ENCODE measurements around the gene ZNF423.

The ZNF423 gene

DNA sequence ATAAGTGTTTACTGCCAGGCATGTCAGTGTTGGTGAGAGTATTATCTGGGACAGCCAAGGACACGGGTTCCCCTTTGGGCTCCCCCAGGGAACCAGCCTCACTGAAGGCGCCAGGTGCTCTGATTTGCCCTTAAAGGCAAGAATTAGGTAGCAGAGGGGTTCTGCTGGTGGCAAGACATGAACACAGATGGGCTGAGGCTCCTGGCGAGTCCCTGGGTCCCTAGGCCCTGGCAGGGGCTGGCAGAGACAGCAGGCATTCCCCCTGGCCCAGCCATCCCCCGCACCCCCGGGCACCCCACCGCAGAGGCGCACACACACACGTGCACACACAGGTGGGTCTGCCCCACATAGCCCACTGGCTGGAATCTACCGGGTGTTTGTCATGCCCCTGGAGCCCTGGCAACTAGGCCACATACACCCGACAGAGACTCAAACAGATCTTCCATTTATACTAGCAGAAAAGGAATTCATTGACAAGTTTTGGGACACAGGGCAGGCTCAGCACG lies 329.0 kb downstream of the ZNF423 start:
- no peak overlapping the region for H3K9ac ChIP-seq (ENCODE audit: low read length)
- H3K36me3 ChIP-seq (ENCODE audit: control insufficient read depth, insufficient read depth, low read length, severe bottlenecking), result peaks cover 12% of the 10 kb centered on the region
- no peaks in the 10 kb centered on the region for H3K27me3 ChIP-seq (replicated peaks; ENCODE audit: control insufficient read depth, insufficient read depth, low read length)
- H3K9me3 ChIP-seq (ENCODE audit: control insufficient read depth, low read length), result no peaks in the 10 kb centered on the region
- DNase-seq (ENCODE audit: low read depth), result no peak
- H3K4me1 ChIP-seq (ENCODE audit: control insufficient read depth, insufficient read depth, low read length), result peaks cover 3% of the 10 kb centered on the region
- no peak overlapping the region for H3K4me3 ChIP-seq (ENCODE audit: low read length)

- Histone ChIP-seq H3K9me3 (ENCODE audit: control insufficient read depth, low read length) (no peaks in the 10 kb centered on the region), H3K36me3 (ENCODE audit: control insufficient read depth, insufficient read depth, low read length, severe bottlenecking) (peaks cover 12% of the 10 kb centered on the region), H3K4me1 (ENCODE audit: control insufficient read depth, insufficient read depth, low read length) (peaks cover 3% of the 10 kb centered on the region), H3K27me3 (replicated peaks; ENCODE audit: control insufficient read depth, insufficient read depth, low read length) (no peaks in the 10 kb centered on the region), H3K4me3 (ENCODE audit: low read length) (no peak overlapping the region), H3K9ac (ENCODE audit: low read length) (no peak overlapping the region)
- no peak for DNase-seq (ENCODE audit: low read depth)
Measured at GRCh38 chr16:49524947-49525315, 331.0 kb downstream of the ZNF423 start.

- no peaks in the 10 kb centered on the region for H3K9me3 ChIP-seq (ENCODE audit: control insufficient read depth, low read length)
- peaks cover 3% of the 10 kb centered on the region for H3K4me1 ChIP-seq (ENCODE audit: control insufficient read depth, insufficient read depth, low read length)
- H3K27me3 ChIP-seq (replicated peaks; ENCODE audit: control insufficient read depth, insufficient read depth, low read length), result no peaks in the 10 kb centered on the region
- DNase-seq (ENCODE audit: low read depth), result no peak
- H3K4me3 ChIP-seq (ENCODE audit: low read length), result no peak overlapping the region
- H3K36me3 ChIP-seq (ENCODE audit: control insufficient read depth, insufficient read depth, low read length, severe bottlenecking), result peaks cover 12% of the 10 kb centered on the region
- H3K9ac ChIP-seq (ENCODE audit: low read length), result no peak overlapping the region
Measured at GRCh38 chr16:49524216-49524946, 331.5 kb downstream of the ZNF423 start.

GRCh38 chr16:49523435-49524159 lies 332.3 kb downstream of the ZNF423 start:
- H3K27me3 ChIP-seq (replicated peaks; ENCODE audit: control insufficient read depth, insufficient read depth, low read length), result no peaks in the 10 kb centered on the region
- no peak overlapping the region for H3K4me3 ChIP-seq (ENCODE audit: low read length)
- peaks cover 12% of the 10 kb centered on the region for H3K36me3 ChIP-seq (ENCODE audit: control insufficient read depth, insufficient read depth, low read length, severe bottlenecking)
- no peak overlapping the region for H3K9ac ChIP-seq (ENCODE audit: low read length)
- peaks cover 3% of the 10 kb centered on the region for H3K4me1 ChIP-seq (ENCODE audit: control insufficient read depth, insufficient read depth, low read length)
- DNase-seq (ENCODE audit: low read depth), result no peak
- H3K9me3 ChIP-seq (ENCODE audit: control insufficient read depth, low read length), result no peaks in the 10 kb centered on the region

- no peaks in the 10 kb centered on the region for H3K27me3 ChIP-seq (replicated peaks; ENCODE audit: control insufficient read depth, insufficient read depth, low read length)
- no peak for DNase-seq (ENCODE audit: low read depth)
- H3K4me1 ChIP-seq (ENCODE audit: control insufficient read depth, insufficient read depth, low read length), result no peaks in the 10 kb centered on the region
- no peak overlapping the region for H3K4me3 ChIP-seq (ENCODE audit: low read length)
- H3K36me3 ChIP-seq (ENCODE audit: control insufficient read depth, insufficient read depth, low read length, severe bottlenecking), result peaks cover 12% of the 10 kb centered on the region
- no peaks in the 10 kb centered on the region for H3K9me3 ChIP-seq (ENCODE audit: control insufficient read depth, low read length)
- H3K9ac ChIP-seq (ENCODE audit: low read length), result no peak overlapping the region
Measured at GRCh38 chr16:49521734-49522325, 334.1 kb downstream of the ZNF423 start.

GRCh38 chr16:49520492-49521038 lies 335.3 kb downstream of the ZNF423 start:
- no peak for DNase-seq (ENCODE audit: low read depth)

GRCh38 chr16:49519741-49520140 lies 336.2 kb downstream of the ZNF423 start:
- no peak for DNase-seq (ENCODE audit: low read depth)
- H3K36me3 ChIP-seq (ENCODE audit: control insufficient read depth, insufficient read depth, low read length, severe bottlenecking), result peaks cover 12% of the 10 kb centered on the region

More at GRCh38 chr16:49520492-49521038, 335.3 kb downstream of the ZNF423 start:
- Histone ChIP-seq H3K27me3 (replicated peaks; ENCODE audit: control insufficient read depth, insufficient read depth, low read length) (no peaks in the 10 kb centered on the region), H3K4me3 (ENCODE audit: low read length) (no peak overlapping the region), H3K9me3 (ENCODE audit: control insufficient read depth, low read length) (no peaks in the 10 kb centered on the region), H3K36me3 (ENCODE audit: control insufficient read depth, insufficient read depth, low read length, severe bottlenecking) (peaks cover 12% of the 10 kb centered on the region), H3K9ac (ENCODE audit: low read length) (no peak overlapping the region), H3K4me1 (ENCODE audit: control insufficient read depth, insufficient read depth, low read length) (no peaks in the 10 kb centered on the region)

GRCh38 chr16:49519008-49519656 lies 336.8 kb downstream of the ZNF423 start:
- H3K36me3 ChIP-seq (ENCODE audit: control insufficient read depth, insufficient read depth, low read length, severe bottlenecking), result peaks cover 12% of the 10 kb centered on the region

More at GRCh38 chr16:49519741-49520140, 336.2 kb downstream of the ZNF423 start:
- Histone ChIP-seq H3K27me3 (replicated peaks; ENCODE audit: control insufficient read depth, insufficient read depth, low read length) (no peaks in the 10 kb centered on the region), H3K4me1 (ENCODE audit: control insufficient read depth, insufficient read depth, low read length) (no peaks in the 10 kb centered on the region), H3K4me3 (ENCODE audit: low read length) (no peak overlapping the region), H3K9me3 (ENCODE audit: control insufficient read depth, low read length) (no peaks in the 10 kb centered on the region), H3K9ac (ENCODE audit: low read length) (no peak overlapping the region)

DNA sequence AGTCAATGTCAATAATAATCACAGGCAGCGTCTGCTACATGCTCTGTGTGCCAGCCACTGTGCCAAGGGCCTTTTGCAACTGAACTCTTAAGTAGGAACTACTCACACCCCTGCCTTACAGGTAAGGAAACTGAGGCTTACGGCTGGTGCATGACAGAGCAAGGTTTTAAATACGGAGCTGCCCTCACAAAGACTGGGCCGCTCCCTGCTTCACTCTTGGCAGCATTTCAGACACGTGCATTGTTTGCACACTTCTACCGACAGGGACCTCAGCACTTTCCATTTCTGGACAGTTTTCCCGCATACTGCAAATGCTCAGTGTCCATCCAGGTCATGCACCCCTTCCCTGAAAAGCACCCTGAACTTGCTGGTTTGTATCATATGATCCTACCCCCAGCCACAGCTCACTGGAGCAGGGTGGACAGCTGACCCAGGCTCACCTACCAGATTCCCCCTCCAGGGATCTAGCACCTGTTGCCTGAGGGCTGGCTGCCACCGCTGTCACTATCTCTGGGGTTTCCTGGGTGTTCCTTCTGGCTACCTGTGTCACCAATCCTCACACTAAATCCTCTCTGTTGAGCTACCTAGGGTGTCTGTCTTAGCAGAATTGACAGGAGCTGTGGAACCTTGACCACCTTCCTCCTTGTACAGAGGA lies 339.4 kb downstream of the ZNF423 start:
- no peaks in the 10 kb centered on the region for H3K4me1 ChIP-seq (ENCODE audit: control insufficient read depth, insufficient read depth, low read length)

More at GRCh38 chr16:49519008-49519656, 336.8 kb downstream of the ZNF423 start:
- Histone ChIP-seq H3K9me3 (ENCODE audit: control insufficient read depth, low read length) (no peaks in the 10 kb centered on the region), H3K4me1 (ENCODE audit: control insufficient read depth, insufficient read depth, low read length) (no peaks in the 10 kb centered on the region), H3K27me3 (replicated peaks; ENCODE audit: control insufficient read depth, insufficient read depth, low read length) (no peaks in the 10 kb centered on the region), H3K9ac (ENCODE audit: low read length) (no peak overlapping the region), H3K4me3 (ENCODE audit: low read length) (no peak overlapping the region)
- no peak for DNase-seq (ENCODE audit: low read depth)

GRCh38 chr16:49515861-49516260 lies 340.1 kb downstream of the ZNF423 start:
- H3K9ac ChIP-seq (ENCODE audit: low read length), result no peak overlapping the region
- no peaks in the 10 kb centered on the region for H3K4me1 ChIP-seq (ENCODE audit: control insufficient read depth, insufficient read depth, low read length)
- H3K27me3 ChIP-seq (replicated peaks; ENCODE audit: control insufficient read depth, insufficient read depth, low read length), result no peaks in the 10 kb centered on the region
- H3K4me3 ChIP-seq (ENCODE audit: low read length), result no peak overlapping the region
- no peaks in the 10 kb centered on the region for H3K36me3 ChIP-seq (ENCODE audit: control insufficient read depth, insufficient read depth, low read length, severe bottlenecking)
- no peak for DNase-seq (ENCODE audit: low read depth)
- H3K9me3 ChIP-seq (ENCODE audit: control insufficient read depth, low read length), result no peaks in the 10 kb centered on the region

More for the DNA sequence above, 339.4 kb downstream of the ZNF423 start:
- Histone ChIP-seq H3K27me3 (replicated peaks; ENCODE audit: control insufficient read depth, insufficient read depth, low read length) (no peaks in the 10 kb centered on the region), H3K9me3 (ENCODE audit: control insufficient read depth, low read length) (no peaks in the 10 kb centered on the region), H3K36me3 (ENCODE audit: control insufficient read depth, insufficient read depth, low read length, severe bottlenecking) (no peaks in the 10 kb centered on the region), H3K4me3 (ENCODE audit: low read length) (no peak overlapping the region), H3K9ac (ENCODE audit: low read length) (no peak overlapping the region)
- no peak for DNase-seq (ENCODE audit: low read depth)
